WTC11 (cell line): Measurements from ENCODE around the gene ASCC1. TPM values are rescaled to one million over a fixed set of nuclear protein-coding genes. Genes with fewer than 3 reads are reported as not detected.
A peak's percentile ranks its signal among the peaks of the same experiment; 100 is the strongest.

Source experiments
- ATAC-seq: fragments of 200-7000 bp; cut with Tn5 transposase; 2 replicates; pipeline ENCODE4 v1.10.0; 2021; ENCODE audit warnings: mild to moderate bottlenecking, moderate library complexity
- CTCF ChIA-PET: fragments of 300-600 bp; sonication (Branson Sonifier 250); formaldehyde crosslinking; loops from one replicate; lab custom pipeline; 2021; ENCODE audit warnings: antibody characterized with exemption; lab: Charles Lee
- POLR2A ChIA-PET: fragments of 350-600 bp; sonication (Branson Sonifier 250); formaldehyde crosslinking; loops from one replicate; lab custom pipeline; 2021; ENCODE audit warnings: antibody characterized with exemption; lab: Charles Lee
- DNase-seq: peaks from one replicate; pipeline ENCODE4 v3.0.0; 2021; ENCODE audit warnings: low spot score
- H3K27ac Mint-ChIP-seq: 2 replicates; pipeline ENCODE4 v1.8.0; 2021; ENCODE audit warnings: mixed read lengths
- H3K27me3 Mint-ChIP-seq: 2 replicates; pipeline ENCODE4 v1.8.0; 2021; ENCODE audit warnings: low read depth, mild to moderate bottlenecking, moderate library complexity, mixed read lengths
- H3K36me3 Mint-ChIP-seq: 2 replicates; pipeline ENCODE4 v1.8.0; 2021; ENCODE audit warnings: mixed read lengths
- H3K4me1 Mint-ChIP-seq: 2 replicates; pipeline ENCODE4 v1.8.0; 2022; ENCODE audit warnings: mixed read lengths
- H3K4me3 Mint-ChIP-seq: 2 replicates; pipeline ENCODE4 v1.8.0; 2021; ENCODE audit warnings: mild to moderate bottlenecking, moderate library complexity, mixed read lengths
- H3K9me3 Mint-ChIP-seq: 2 replicates; pipeline ENCODE4 v1.8.0; 2021; ENCODE audit warnings: mixed read lengths
- AFF4 ChIP-seq: sonication (generic); formaldehyde crosslinking; IDR thresholded peaks from 2 replicates; pipeline ENCODE4 v1.8.1; 2023; ENCODE audit warnings: mild to moderate bottlenecking, missing genetic modification reagents, borderline replicate concordance
- E2F1 ChIP-seq: sonication (generic); formaldehyde crosslinking; IDR thresholded peaks from 2 replicates; pipeline ENCODE4 v1.8.0; 2022; ENCODE audit warnings: mild to moderate bottlenecking, missing genetic modification reagents
- ERG ChIP-seq: fragments of 250-450 bp; sonication (Bioruptor Pico); IDR thresholded peaks from 2 replicates; pipeline ENCODE4 v1.8.0; 2021; ENCODE audit warnings: mild to moderate bottlenecking
- FOXP1 ChIP-seq: sonication (generic); formaldehyde crosslinking; IDR thresholded peaks from 2 replicates; pipeline ENCODE4 v1.8.0; 2022; ENCODE audit warnings: missing genetic modification reagents, mild to moderate bottlenecking, moderate library complexity, borderline replicate concordance
- GTF2I ChIP-seq: fragments of 250-450 bp; sonication (Bioruptor Pico); conservative IDR thresholded peaks from 2 replicates; pipeline ENCODE4 v1.4.0; 2021; ENCODE audit warnings: mild to moderate bottlenecking
- MLX ChIP-seq: sonication (generic); formaldehyde crosslinking; IDR thresholded peaks from 2 replicates; pipeline ENCODE4 v1.8.1; 2023; ENCODE audit warnings: mild to moderate bottlenecking, missing genetic modification reagents, moderate library complexity
- NR2C2 ChIP-seq: sonication (generic); formaldehyde crosslinking; IDR thresholded peaks from 2 replicates; pipeline ENCODE4 v1.8.0; 2022; ENCODE audit warnings: mild to moderate bottlenecking, missing genetic modification reagents
- NR3C1 ChIP-seq: sonication (generic); formaldehyde crosslinking; conservative IDR thresholded peaks from 2 replicates; pipeline ENCODE4 v1.8.1; 2023; ENCODE audit warnings: low read depth, mild to moderate bottlenecking, missing genetic modification reagents
- PREB ChIP-seq: sonication (generic); formaldehyde crosslinking; IDR thresholded peaks from 2 replicates; pipeline ENCODE4 v1.8.1; 2022; ENCODE audit warnings: mild to moderate bottlenecking, missing genetic modification reagents, moderate library complexity, borderline replicate concordance
- RELA ChIP-seq: sonication (generic); formaldehyde crosslinking; IDR thresholded peaks from 2 replicates; pipeline ENCODE4 v1.8.1; 2022; ENCODE audit warnings: missing genetic modification reagents, mild to moderate bottlenecking, borderline replicate concordance
- SOX15 ChIP-seq: fragments of 250-450 bp; sonication (Bioruptor Pico); IDR thresholded peaks from 2 replicates; pipeline ENCODE4 v1.9.0; 2021; ENCODE audit warnings: mild to moderate bottlenecking
- SP1 ChIP-seq: sonication (generic); formaldehyde crosslinking; conservative IDR thresholded peaks from 2 replicates; pipeline ENCODE4 v1.8.1; 2022; ENCODE audit warnings: missing genetic modification reagents
- STAT6 ChIP-seq: sonication (generic); formaldehyde crosslinking; conservative IDR thresholded peaks from 2 replicates; pipeline ENCODE4 v1.8.1; 2023; ENCODE audit warnings: mild to moderate bottlenecking, low read depth, missing genetic modification reagents, moderate library complexity
- ZNF281 ChIP-seq: sonication (generic); formaldehyde crosslinking; IDR thresholded peaks from 2 replicates; pipeline ENCODE4 v1.8.0; 2023; ENCODE audit warnings: mild to moderate bottlenecking, missing genetic modification reagents
- ZNF396 ChIP-seq: fragments of 250-450 bp; sonication (Bioruptor Pico); IDR thresholded peaks from 2 replicates; pipeline ENCODE4 v1.8.0; 2021; ENCODE audit warnings: mild to moderate bottlenecking, moderate library complexity, borderline replicate concordance
- total RNA-seq: library from RNA; stranded (reverse); gene quantifications from 3 replicates; pipeline ENCODE4 v1.2.3, GENCODE V29; 2021

The ASCC1 gene
- total RNA-seq, 1 experiment from 2014 or later = 30.4 TPM

- Mint-ChIP-seq H3K27ac (peak overlapping the region; percentile 34), H3K4me3 (no peak overlapping the region)
- POLR2A ChIA-PET = interaction anchor here (0.6 kb wide), 1 partner anchor 68 kb away, joined by 3 read pairs; no protein-coding TSS in a partner anchor
- peak; percentile 66 for ATAC-seq
- TF ChIP-seq ZNF281 (CRISPR knock-in tag) (no peak), NR2C2 (CRISPR knock-in tag) (no peak), GTF2I (CRISPR knock-in tag) (no peak), MLX (CRISPR knock-in tag) (no peak)
- TF ChIP-seq, all 79 proteins: peak for 0
- Mint-ChIP-seq H3K4me1 (peaks cover 27% of the 10 kb centered on the region), H3K27me3 (no peaks in the 10 kb centered on the region), H3K9me3 (no peaks in the 10 kb centered on the region), H3K36me3 (no peaks in the 10 kb centered on the region)
- CTCF ChIA-PET = no interaction called here
- DNase-seq = no peak
These were observed 26.6 kb upstream of the ASCC1 start for GRCh38 chr10:72242675-72243074.

GRCh38 chr10:72241691-72242252 lies 25.7 kb upstream of the ASCC1 start:
- ATAC-seq (no peak), DNase-seq (no peak)
- ChIA-PET CTCF (interaction anchor here (0.7 kb wide), 1 partner anchor 16 kb away, joined by 3 read pairs; no protein-coding TSS in a partner anchor), POLR2A (interaction anchor here (0.8 kb wide), 1 partner anchor 32 kb away, joined by 3 read pairs; no protein-coding TSS in a partner anchor)
- no peaks in the 10 kb centered on the region for H3K9me3 Mint-ChIP-seq
- H3K36me3 Mint-ChIP-seq = no peaks in the 10 kb centered on the region
- 0 out of 2 replicates have a peak overlapping the region, but pooled peaks have one; percentile 32 for H3K27ac Mint-ChIP-seq
- no peaks in the 10 kb centered on the region for H3K27me3 Mint-ChIP-seq
- H3K4me3 Mint-ChIP-seq = no peak overlapping the region
- peaks cover 23% of the 10 kb centered on the region for H3K4me1 Mint-ChIP-seq
- no peak for TF ChIP-seq E2F1 (CRISPR knock-in tag)
- no peak for TF ChIP-seq RELA (CRISPR knock-in tag)

GRCh38 chr10:72240371-72240770 lies 24.3 kb upstream of the ASCC1 start:
- H3K36me3 Mint-ChIP-seq = no peaks in the 10 kb centered on the region
- ChIA-PET POLR2A (interaction anchor here (0.7 kb wide), 3 partner anchors 23 to 1494 kb away, joined by 3 to 5 read pairs (median 4); no protein-coding TSS in a partner anchor), CTCF (interaction anchor here (0.7 kb wide), 1 partner anchor 76 kb away, joined by 3 read pairs; no protein-coding TSS in a partner anchor)
- ATAC-seq = no peak
- no peak overlapping the region for H3K4me3 Mint-ChIP-seq
- H3K9me3 Mint-ChIP-seq = no peaks in the 10 kb centered on the region
- peaks cover 19% of the 10 kb centered on the region for H3K4me1 Mint-ChIP-seq
- no peaks in the 10 kb centered on the region for H3K27me3 Mint-ChIP-seq
- no peak overlapping the region for H3K27ac Mint-ChIP-seq
- no peak for DNase-seq
- no peak for TF ChIP-seq PREB (CRISPR knock-in tag)
- TF ChIP-seq FOXP1 (CRISPR knock-in tag) = no peak
- no peak for TF ChIP-seq AFF4 (CRISPR knock-in tag)
- TF ChIP-seq SP1 = no peak
- no peak for TF ChIP-seq ZNF396 (CRISPR knock-in tag)
- no peak for TF ChIP-seq NR3C1 (CRISPR knock-in tag)
- TF ChIP-seq SOX15 (CRISPR knock-in tag) = no peak
- no peak for TF ChIP-seq ERG (CRISPR knock-in tag)
- no peak for TF ChIP-seq STAT6 (CRISPR knock-in tag)
